DMS114 treated with DMSO at 0.1 percent for 48 hours (cell line): Measurements from ENCODE around the gene COPB1.

Experiments used
- DNase-seq: peaks from one replicate; lab custom pipeline; 2025; ENCODE audit not compliant: unreplicated experiment; lab: John Stamatoyannopoulos, UW

The COPB1 gene

GRCh38 chr11:14435717-14436512, 63.7 kb downstream of the COPB1 start:
- DNase-seq: no peak

GRCh38 chr11:14425621-14426020, 74.0 kb downstream of the COPB1 start:
- no peak for DNase-seq

- no peak for DNase-seq
Measured at GRCh38 chr11:14424096-14424495, 75.5 kb downstream of the COPB1 start.

- DNase-seq: no peak
Measured at GRCh38 chr11:14423633-14424032, 76.0 kb downstream of the COPB1 start.

- DNase-seq: no peak
Measured at GRCh38 chr11:14422814-14423182, 76.8 kb downstream of the COPB1 start.

GRCh38 chr11:14422052-14422813, 77.4 kb downstream of the COPB1 start:
- DNase-seq: no peak

- DNase-seq: no peak
Measured at GRCh38 chr11:14420223-14420622, 79.4 kb downstream of the COPB1 start.

GRCh38 chr11:14418801-14419417, 80.7 kb downstream of the COPB1 start:
- no peak for DNase-seq

- DNase-seq: no peak
Measured at GRCh38 chr11:14417617-14418374, 81.8 kb downstream of the COPB1 start.

- DNase-seq: no peak
Measured at GRCh38 chr11:14417186-14417585, 82.4 kb downstream of the COPB1 start.

- DNase-seq: no peak
Measured at GRCh38 chr11:14414470-14415461, 84.8 kb downstream of the COPB1 start.

GRCh38 chr11:14413307-14414069, 86.1 kb downstream of the COPB1 start:
- no peak for DNase-seq

- no peak for DNase-seq
Measured at GRCh38 chr11:14411818-14412217, 87.8 kb downstream of the COPB1 start.

GRCh38 chr11:14409891-14410290, 89.7 kb downstream of the COPB1 start:
- DNase-seq: no peak

GRCh38 chr11:14408612-14409011, 91.0 kb downstream of the COPB1 start:
- no peak for DNase-seq
